GM21576 (cell line): ENCODE results near the gene NRIP2.

Source experiments
- ATAC-seq: cut with Tn5 transposase; IDR thresholded peaks from one replicate; pipeline ENCODE4 v1.9.1; 2021; ENCODE audit warnings: mild to moderate bottlenecking, moderate library complexity; ENCODE audit not compliant: unreplicated experiment

The NRIP2 gene

DNA sequence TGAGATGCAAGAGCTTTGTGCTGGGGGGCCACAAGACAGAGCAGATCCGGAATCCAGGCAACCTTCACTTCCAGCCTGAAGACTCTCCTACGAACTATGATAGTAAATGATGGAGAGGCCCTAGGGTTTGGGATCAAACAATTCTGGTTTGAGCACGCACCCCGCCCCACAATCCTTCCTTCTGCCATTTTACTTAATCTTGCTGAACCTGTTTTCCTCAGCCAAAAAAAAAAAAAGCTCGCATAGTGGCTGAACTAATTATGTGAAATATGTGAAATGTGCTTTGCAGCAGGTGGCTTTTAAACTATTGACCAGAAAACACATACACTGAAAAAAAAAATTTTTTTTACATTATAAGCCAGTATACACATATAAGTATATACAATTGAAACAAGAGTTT, 23.0 kb downstream of the NRIP2 start:
- ATAC-seq: no peak

GRCh38 chr12:2806700-2807099, 28.1 kb downstream of the NRIP2 start:
- no peak for ATAC-seq

- no peak for ATAC-seq
Observed at GRCh38 chr12:2805143-2805520, 29.7 kb downstream of the NRIP2 start.

- no peak for ATAC-seq
Observed at GRCh38 chr12:2804393-2805142, 30.3 kb downstream of the NRIP2 start.

- ATAC-seq: no peak
Observed at GRCh38 chr12:2803635-2804392, 31.0 kb downstream of the NRIP2 start.

DNA sequence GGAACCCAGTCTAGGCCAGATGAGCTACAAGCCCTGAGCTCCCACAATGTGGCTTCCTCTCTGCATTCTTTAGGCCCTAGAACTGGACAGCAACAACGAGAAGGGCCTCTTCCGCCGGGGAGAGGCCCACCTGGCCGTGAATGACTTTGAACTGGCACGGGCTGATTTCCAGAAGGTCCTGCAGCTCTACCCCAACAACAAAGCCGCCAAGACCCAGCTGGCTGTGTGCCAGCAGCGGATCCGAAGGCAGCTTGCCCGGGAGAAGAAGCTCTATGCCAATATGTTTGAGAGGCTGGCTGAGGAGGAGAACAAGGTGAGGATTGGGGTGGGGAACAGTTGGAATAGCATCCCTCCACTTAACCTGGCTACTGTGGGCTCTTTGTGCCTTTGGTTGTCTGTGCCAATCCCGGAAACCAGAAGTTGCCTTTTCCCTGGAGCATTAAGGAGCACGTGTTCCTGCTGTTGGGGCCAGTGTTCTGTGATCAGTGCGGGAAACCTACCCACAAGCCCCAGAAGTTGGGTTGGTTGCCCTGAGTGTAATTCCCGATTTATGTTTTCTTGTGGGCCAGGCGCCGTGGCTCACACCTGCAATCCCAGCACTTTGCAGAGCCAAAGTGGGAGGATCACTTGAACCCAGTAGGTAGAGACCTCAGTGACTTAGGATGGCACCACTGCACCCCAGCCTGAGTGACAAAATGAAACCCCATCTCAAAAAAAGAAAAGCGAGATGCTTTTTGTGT, 33.6 kb downstream of the NRIP2 start:
- no peak for ATAC-seq

DNA sequence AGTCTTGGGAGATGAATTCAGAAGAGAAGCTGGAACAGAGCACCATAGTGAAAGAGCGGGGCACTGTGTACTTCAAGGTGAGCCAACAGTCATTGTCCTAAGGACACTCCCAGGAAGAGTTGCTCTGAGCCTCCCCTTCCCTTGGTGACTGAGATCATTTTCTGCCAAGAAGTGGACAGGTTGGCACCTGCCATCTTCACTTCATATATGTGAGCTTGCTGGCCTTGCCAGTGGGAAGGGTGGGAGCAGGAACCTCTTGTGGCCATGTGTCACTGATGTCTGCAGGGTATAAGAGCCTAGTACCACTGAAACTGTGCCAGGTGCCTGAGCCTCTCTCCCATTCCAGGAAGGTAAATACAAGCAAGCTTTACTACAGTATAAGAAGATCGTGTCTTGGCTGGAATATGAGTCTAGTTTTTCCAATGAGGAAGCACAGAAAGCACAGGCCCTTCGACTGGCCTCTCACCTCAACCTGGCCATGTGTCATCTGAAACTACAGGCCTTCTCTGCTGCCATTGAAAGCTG, 34.7 kb downstream of the NRIP2 start:
- no peak for ATAC-seq

DNA sequence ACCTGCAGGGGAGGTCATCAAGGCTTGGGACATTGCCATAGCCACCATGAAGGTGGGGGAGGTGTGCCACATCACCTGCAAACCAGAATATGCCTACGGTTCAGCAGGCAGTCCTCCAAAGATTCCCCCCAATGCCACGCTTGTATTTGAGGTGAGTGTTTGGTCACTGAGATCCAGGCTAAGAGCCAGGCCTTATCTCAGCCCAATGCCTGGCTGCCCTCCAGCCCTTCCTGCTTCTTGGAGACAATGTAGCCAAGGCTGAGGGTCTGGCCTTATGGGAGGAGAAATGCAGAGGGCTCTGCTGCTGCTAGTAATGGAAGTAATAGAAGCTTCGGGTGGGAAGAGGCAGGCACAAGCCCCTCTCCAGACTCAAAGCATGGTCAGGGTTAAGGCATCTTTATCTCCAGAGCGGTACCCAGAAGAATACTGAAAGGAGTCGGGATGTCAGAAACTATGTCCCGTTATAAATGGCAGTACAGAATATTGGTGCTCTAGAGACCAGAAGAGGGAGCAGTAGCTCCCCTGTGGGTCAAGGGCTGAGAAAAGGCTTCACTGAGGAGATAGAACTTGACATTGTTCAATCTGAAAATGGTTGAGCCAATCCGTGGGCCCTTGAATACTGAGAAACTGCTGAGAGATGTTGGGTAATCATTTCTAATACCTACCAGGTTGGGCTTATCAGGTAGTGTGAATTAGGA, 37.0 kb downstream of the NRIP2 start:
- ATAC-seq: no peak

GRCh38 chr12:2796187-2796666, 38.6 kb downstream of the NRIP2 start:
- ATAC-seq: no peak

GRCh38 chr12:2795291-2796186, 39.3 kb downstream of the NRIP2 start:
- peak; percentile 59 for ATAC-seq

DNA sequence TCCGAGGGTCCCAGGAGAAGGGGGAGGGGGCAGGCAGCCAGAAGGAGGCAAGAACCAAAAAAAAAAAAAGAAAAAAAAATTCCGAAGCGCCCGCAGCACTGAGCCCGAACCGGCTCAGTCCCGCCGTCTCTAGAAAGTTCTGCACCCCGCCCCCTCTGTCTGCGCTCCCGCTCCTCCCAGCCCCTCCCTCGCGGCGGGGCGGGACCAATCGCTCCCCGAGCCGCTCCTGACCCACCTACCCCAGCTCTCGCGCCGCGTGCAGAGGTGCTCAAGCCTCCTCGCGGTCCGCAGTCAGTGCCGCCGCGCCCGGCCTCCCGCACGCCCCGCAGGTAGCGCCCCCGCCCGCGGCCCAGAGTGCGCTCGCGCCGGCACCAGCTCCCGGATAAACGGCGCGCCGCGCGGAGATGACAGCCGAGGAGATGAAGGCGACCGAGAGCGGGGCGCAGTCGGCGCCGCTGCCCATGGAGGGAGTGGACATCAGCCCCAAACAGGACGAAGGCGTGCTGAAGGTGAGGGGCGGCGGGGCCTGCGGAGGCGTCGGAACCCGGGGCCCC, 40.0 kb downstream of the NRIP2 start, which contains the start of gene FKBP4:
TSS of gene FKBP4 (plus strand) at position 235 of the 554 bp plus-strand sequence. CDS start at position 405, 170 bp downstream.
- ATAC-seq: peak; percentile 82

DNA sequence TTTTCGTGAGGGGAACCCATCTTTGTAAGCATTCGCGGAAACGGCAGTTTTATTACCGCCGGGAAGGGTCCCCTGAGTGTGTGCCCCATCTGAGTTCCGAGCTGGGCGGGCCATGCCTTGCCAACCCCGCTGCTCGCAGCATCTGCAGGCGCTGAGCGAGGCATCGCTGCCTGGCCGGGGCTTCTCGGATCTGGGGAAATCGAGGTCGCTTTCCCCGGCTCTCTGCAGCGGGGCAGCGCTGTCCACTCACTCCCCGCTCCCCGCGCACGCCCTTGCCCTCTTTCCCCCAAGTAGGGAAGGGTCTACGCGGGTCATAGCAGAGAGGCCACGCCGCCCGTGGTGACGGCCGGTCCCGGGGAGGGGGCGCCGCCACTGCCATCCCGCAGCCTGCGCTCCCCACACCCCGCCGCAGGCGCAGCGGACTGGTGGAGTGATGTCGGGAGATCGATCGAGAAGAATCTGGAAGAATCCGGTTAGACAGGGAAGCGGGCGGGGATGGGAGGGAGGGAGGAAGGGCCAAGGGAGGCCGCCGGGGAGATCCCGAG, 40.6 kb downstream of the NRIP2 start:
- no peak for ATAC-seq

DNA sequence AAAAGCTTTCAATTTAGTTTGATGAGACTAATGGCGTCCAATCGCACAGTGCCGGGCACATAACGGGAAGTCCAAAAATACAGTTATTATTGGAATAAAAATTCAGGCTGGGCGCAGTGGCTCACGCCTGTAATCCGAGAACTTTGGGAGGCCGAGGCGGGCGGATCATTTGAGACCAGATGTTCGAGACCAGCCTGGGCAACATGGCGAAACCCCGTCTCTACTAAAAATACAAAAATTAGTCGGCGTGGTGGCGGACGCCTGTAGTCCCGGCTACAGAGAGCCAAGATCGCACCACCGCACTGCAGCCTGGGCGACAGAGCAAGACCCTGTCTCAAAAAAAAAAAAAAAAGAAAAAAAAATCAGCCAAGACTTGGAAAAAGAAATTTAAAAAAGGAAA, 41.3 kb downstream of the NRIP2 start:
- no peak for ATAC-seq

GRCh38 chr12:2792671-2793500, 41.9 kb downstream of the NRIP2 start:
- ATAC-seq: no peak

DNA sequence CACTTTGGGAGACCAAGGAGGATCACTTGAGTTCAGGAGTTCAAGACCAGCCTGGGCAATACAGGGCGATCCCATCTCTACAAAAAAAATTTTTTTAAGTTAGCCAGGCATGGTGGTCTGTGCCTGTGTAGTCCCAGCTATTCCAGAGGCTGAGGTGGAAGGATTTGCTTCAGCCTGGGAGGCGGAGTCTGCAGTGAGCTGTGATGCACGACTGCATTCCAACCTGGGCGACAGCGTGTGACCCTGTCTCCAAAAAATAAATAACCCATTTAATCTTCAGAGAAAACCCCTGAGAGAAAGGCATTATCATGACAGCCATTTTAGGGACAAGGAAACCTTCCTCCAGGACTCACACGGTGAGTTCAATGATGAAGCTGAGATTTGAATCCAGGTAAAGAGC, 43.7 kb downstream of the NRIP2 start:
- no peak for ATAC-seq

DNA sequence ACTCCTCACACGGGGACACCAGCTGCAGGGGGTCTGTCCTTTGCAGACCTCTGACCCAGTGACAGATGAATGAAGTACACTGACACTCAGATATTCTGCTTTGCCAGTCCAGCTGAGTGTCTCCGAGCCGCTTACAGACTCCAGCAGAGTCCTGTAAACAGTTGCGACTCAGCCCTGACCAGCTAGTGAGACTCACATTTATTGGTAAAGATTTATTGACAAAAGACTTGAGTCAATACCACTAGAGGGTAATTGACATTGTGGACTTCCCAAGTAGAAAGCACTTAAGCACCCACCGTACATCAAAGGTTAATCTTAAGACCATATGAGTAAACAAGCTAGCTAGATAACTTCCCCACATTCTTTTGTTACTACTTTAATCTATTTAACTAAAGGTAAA, 49.8 kb downstream of the NRIP2 start:
- no peak for ATAC-seq

GRCh38 chr12:2783936-2784600, 50.8 kb downstream of the NRIP2 start:
- ATAC-seq: no peak

GRCh38 chr12:2779281-2779680, 55.6 kb downstream of the NRIP2 start:
- no peak for ATAC-seq
